DND-41 (cell line): Measurements from ENCODE around the gene ARGFX.

Source experiments
- CTCF ChIP-seq: IDR thresholded peaks from 2 replicates; pipeline ENCODE4 v1.5.1; 2012; ENCODE audit warnings: borderline replicate concordance, low read length, moderate library complexity, mild to moderate bottlenecking; ENCODE audit not compliant: poor library complexity, severe bottlenecking; ENCODE audit errors: extremely low read depth
- EZH2 ChIP-seq: IDR thresholded peaks from 3 replicates; pipeline ENCODE4 v1.6.1; 2012; ENCODE audit warnings: borderline replicate concordance, low read depth, mild to moderate bottlenecking, moderate library complexity, low read length, inconsistent platforms; ENCODE audit not compliant: severe bottlenecking

- TF ChIP-seq CTCF (no peak), EZH2 (no peak)
Measured at GRCh38 chr3:121601212-121601812, 33.6 kb downstream of the ARGFX start.
